ENCODE results near the gene SERTAD3.
"Not testable (repeated sequence)": the region's sequence is repeated elsewhere in the genome, so short reads cannot be mapped to it uniquely, and the experiment has no call there.

Gene SERTAD3

GRCh38 chr19:40411125-40411842 lies 32.9 kb downstream of the SERTAD3 start:
- peaks cover 20% of the 10 kb centered on the region for H3K4me1 Mint-ChIP-seq
- H3K4me3 Mint-ChIP-seq: no peak overlapping the region
- no peak overlapping the region for H3K27ac Mint-ChIP-seq

GRCh38 chr19:40410030-40410389 lies 34.1 kb downstream of the SERTAD3 start:
- ATAC-seq (no peak), DNase-seq (no peak)
- H3K27me3 Mint-ChIP-seq: peaks cover 9% of the 10 kb centered on the region
- H3K4me1 Mint-ChIP-seq: peaks cover 20% of the 10 kb centered on the region
- H3K4me3 Mint-ChIP-seq: no peak overlapping the region
- H3K27ac Mint-ChIP-seq: no peak overlapping the region
- H3K9me3 Mint-ChIP-seq: no peaks in the 10 kb centered on the region

More at GRCh38 chr19:40411125-40411842, 32.9 kb downstream of the SERTAD3 start:
- ATAC-seq (no peak), DNase-seq (no peak)
- Mint-ChIP-seq H3K9me3 (no peaks in the 10 kb centered on the region), H3K27me3 (peaks cover 9% of the 10 kb centered on the region)

- DNase-seq, H3K9me3 Mint-ChIP-seq, H3K27me3 Mint-ChIP-seq, H3K27ac Mint-ChIP-seq, H3K4me3 Mint-ChIP-seq, ATAC-seq: not testable (repeated sequence)
- peaks cover 18% of the 10 kb centered on the region for H3K4me1 Mint-ChIP-seq
Observed at GRCh38 chr19:40408598-40408925, 35.6 kb downstream of the SERTAD3 start.

DNA sequence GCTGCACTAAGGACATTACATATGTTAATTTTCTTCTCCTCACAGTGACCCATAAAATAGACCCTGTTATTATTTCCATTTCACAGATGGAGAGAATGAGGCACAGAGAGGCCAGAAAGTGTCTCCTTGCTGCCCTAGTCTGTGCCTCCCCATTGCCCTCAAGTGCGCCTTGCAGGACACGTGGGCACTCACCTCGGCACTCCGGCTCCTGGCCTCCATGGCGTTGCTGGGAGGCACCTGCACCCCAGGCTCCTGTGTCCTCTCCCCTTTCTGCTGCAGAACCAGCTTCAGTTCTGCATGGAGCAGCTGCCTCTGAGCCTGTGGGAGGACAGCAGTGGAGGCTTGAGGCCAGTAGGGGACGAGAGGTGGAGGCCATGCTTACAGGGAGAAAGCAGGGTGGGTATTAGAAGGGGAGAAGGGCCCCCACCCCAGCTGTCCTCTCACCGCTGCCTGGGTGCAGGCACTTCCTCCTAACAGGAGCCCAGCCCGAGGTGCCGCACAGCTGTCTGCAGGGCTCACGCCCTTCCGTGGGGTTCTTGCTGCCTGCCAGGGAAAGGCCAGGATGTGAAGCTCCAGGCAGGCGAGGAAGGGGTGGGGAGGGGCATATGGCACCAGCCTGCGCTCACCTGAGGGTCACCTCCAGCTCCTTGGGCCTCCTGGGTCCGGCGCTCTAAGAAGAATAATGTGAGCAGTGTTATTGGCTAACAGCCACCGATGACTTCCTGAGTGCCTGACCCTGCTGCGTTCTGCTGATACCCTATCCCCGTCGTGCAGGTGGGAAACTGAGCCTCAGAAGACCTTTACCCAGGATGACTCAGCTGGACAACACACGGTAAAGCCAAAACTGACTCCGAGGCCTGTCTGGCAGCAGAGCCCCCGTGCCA lies 36.2 kb downstream of the SERTAD3 start:
- Mint-ChIP-seq H3K27ac (no peak overlapping the region), H3K4me3 (no peak overlapping the region), H3K9me3 (no peaks in the 10 kb centered on the region), H3K27me3 (peaks cover 9% of the 10 kb centered on the region), H3K4me1 (peaks cover 19% of the 10 kb centered on the region)
- ATAC-seq (no peak), DNase-seq (no peak)

DNA sequence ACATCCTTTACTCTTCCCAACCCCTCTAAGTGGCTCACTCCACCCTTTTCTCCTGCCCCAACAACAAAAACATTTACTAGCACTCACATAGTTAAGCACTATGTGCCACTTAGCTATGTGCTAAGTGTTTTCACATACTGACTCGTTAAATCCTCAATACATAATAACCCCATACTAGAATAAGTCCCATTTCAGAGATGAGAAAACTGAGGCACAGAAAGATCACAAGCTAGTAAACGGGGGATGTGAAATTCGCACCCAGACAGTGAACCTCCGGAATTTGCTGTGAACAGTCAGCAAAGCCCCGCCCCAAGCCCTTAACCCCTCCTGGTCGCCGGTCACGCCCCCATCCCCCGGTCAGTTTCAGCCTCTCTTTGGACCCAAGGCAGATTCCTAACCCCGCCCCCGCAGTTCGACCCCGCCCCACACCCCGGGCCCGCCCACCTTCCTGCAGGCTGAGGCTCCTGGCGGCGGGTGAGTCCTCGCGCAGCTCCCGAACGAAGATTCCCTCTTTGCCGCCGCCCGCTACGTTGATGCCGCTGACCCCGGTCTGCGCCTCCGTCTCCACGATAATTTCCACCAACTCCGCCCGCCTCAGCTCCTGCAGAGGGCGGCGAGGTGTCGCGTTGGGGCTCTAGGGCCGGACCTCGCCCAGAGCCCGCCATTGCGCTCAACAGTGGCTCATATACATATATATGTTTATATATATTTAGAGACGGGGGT lies 40.7 kb downstream of the SERTAD3 start:
- peak overlapping the region in 1 of 2 donors; percentile 96 for H3K27ac Mint-ChIP-seq

DNA sequence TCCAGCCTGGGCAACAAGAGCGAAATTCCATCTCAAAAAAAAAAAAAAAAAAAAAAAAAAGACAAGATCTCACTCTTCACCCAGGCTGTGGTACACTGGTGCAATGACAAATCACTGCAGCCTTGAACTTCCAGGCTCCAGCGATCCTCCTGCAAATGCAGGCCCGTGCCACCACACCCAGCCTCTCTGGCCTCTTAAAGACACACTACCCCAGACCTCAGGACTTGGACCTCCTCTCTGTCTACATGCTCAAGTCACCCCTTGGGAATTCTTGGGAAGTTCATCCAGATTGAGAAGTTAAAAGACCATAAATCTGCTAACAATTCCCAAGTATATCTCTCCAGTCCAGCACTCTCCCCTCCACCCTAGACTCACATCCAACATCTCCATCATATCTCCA lies 43.6 kb downstream of the SERTAD3 start:
- no peak overlapping the region for H3K27ac Mint-ChIP-seq
- no peaks in the 10 kb centered on the region for H3K9me3 Mint-ChIP-seq
- no peak for DNase-seq

More for the DNA sequence above, 40.7 kb downstream of the SERTAD3 start:
- DNase-seq (peak; percentile 75 to 84), ATAC-seq (peak; percentile 67)
- no peaks in the 10 kb centered on the region for H3K27me3 Mint-ChIP-seq
- H3K4me3 Mint-ChIP-seq: peak overlapping the region; percentile 88 to 90
- H3K9me3 Mint-ChIP-seq: no peaks in the 10 kb centered on the region
- H3K4me1 Mint-ChIP-seq: peaks cover 30% of the 10 kb centered on the region

GRCh38 chr19:40398417-40399131 lies 45.6 kb downstream of the SERTAD3 start:
- ATAC-seq: peak; percentile 76
- Mint-ChIP-seq H3K27ac (peak overlapping the region; percentile 28 to 51), H3K4me1 (peaks cover 23% of the 10 kb centered on the region), H3K4me3 (peak overlapping the region; percentile 0 to 29), H3K27me3 (no peaks in the 10 kb centered on the region), H3K9me3 (no peaks in the 10 kb centered on the region)
- peak; percentile 48 to 54 for DNase-seq

More for the DNA sequence above, 43.6 kb downstream of the SERTAD3 start:
- Mint-ChIP-seq H3K4me3 (no peak overlapping the region), H3K27me3 (no peaks in the 10 kb centered on the region), H3K4me1 (peaks cover 24% of the 10 kb centered on the region)
- ATAC-seq: no peak

GRCh38 chr19:40397568-40397906 lies 46.6 kb downstream of the SERTAD3 start:
- no peak for ATAC-seq
- H3K27ac Mint-ChIP-seq: no peak overlapping the region
- peaks cover 15% of the 10 kb centered on the region for H3K4me1 Mint-ChIP-seq
- H3K4me3 Mint-ChIP-seq: no peak overlapping the region
- DNase-seq: no peak
- H3K27me3 Mint-ChIP-seq: no peaks in the 10 kb centered on the region
- H3K9me3 Mint-ChIP-seq: no peaks in the 10 kb centered on the region

DNA sequence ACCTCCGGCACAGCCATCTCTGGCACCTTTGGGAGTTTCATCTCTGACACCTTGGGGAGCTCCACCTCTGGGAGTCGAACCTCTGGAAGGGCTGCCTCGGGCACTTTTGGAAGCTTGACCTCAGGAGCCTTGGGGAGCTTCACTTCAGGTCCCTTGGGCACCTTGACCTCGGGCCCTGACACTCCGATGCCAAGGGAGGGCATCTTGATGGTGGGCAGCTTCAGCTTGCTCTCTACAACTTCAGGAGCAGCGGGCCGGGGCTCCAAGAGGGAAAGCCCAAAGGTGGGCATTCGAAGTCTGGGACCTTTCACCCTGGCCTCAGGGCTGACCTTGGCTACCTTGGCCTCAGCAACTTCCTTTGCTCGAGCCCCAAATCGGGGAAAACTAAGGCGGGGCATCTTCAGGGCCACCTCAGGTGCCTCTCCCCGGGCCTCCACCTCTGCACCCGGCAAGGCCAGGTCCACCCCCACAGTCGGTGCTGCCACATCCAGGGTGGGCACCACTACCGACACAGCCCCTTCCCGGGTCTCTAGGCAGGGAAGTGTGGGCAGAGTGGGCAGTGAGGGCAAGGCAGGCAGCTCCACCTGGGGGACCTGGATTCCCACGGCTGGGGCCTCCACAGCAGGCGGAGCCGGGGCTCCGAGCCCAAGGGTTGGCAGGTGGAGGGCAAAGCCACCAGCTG lies 47.1 kb downstream of the SERTAD3 start:
- no peaks in the 10 kb centered on the region for H3K27me3 Mint-ChIP-seq
- ATAC-seq (no peak), DNase-seq (no peak)
- no peak overlapping the region for H3K27ac Mint-ChIP-seq
- H3K4me3 Mint-ChIP-seq: no peak overlapping the region
- peaks cover 15% of the 10 kb centered on the region for H3K4me1 Mint-ChIP-seq
- no peaks in the 10 kb centered on the region for H3K9me3 Mint-ChIP-seq

- H3K4me1 Mint-ChIP-seq: peaks cover 15% of the 10 kb centered on the region
- H3K27me3 Mint-ChIP-seq: no peaks in the 10 kb centered on the region
- DNase-seq (no peak), ATAC-seq (no peak)
- H3K27ac Mint-ChIP-seq: peak overlapping the region in 1 of 2 donors; percentile 10
- H3K4me3 Mint-ChIP-seq: no peak overlapping the region
- no peaks in the 10 kb centered on the region for H3K9me3 Mint-ChIP-seq
Observed at GRCh38 chr19:40395956-40396355, 48.2 kb downstream of the SERTAD3 start.

GRCh38 chr19:40394816-40395210 lies 49.3 kb downstream of the SERTAD3 start:
- Mint-ChIP-seq H3K4me3 (no peak overlapping the region), H3K27ac (no peak overlapping the region), H3K27me3 (no peaks in the 10 kb centered on the region), H3K4me1 (peaks cover 15% of the 10 kb centered on the region), H3K9me3 (no peaks in the 10 kb centered on the region)
- DNase-seq: no peak
- no peak for ATAC-seq

DNA sequence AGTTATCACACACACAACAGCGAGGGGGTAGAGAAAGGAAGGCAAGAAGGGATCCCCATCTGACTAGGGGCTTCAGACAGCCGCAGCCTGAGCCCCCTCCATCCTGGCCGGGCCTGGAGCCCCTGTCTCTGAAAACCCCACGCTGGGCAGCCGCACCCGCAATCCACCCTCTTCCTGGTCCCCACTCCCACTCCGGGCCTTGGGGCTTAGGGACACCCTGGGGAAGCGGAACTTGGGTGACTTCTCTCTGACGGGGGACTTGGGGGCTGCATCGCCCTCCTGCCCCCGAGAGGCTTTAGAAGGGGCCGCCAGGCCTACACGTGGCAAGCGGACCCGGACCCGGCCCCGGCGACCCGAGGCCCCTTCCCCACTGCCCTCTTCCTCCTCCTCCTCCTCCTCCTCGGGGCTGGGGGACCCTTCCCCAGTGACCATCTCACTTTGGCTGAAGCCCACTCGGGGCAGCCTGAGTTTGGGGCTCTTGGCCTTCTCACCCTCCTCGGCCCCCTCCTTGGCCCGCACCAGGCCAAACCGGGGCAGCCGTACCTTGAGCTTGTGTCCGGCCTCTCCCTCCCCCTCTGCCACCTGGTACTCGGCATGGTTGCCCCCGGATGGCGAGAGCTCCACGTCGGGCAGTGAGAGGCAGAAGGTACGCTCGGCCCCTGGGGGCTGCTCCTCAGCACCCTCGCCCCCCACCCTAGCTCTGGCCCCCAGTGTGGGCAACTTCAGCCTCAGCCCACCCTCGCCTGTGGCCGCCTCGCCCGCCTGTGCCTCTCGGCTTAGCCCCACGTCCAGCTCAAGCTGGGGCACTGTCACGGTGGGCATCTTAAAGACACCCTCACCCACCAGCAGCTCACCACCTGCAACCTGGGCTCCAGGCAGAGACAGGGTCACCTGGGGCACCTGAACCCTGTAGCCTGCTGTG lies 50.0 kb downstream of the SERTAD3 start:
- no peak overlapping the region for H3K27ac Mint-ChIP-seq
- no peaks in the 10 kb centered on the region for H3K27me3 Mint-ChIP-seq
- ATAC-seq: peak; percentile 8
- no peak overlapping the region for H3K4me3 Mint-ChIP-seq
- H3K9me3 Mint-ChIP-seq: no peaks in the 10 kb centered on the region
- no peak for DNase-seq
- H3K4me1 Mint-ChIP-seq: peaks cover 10% of the 10 kb centered on the region

DNA sequence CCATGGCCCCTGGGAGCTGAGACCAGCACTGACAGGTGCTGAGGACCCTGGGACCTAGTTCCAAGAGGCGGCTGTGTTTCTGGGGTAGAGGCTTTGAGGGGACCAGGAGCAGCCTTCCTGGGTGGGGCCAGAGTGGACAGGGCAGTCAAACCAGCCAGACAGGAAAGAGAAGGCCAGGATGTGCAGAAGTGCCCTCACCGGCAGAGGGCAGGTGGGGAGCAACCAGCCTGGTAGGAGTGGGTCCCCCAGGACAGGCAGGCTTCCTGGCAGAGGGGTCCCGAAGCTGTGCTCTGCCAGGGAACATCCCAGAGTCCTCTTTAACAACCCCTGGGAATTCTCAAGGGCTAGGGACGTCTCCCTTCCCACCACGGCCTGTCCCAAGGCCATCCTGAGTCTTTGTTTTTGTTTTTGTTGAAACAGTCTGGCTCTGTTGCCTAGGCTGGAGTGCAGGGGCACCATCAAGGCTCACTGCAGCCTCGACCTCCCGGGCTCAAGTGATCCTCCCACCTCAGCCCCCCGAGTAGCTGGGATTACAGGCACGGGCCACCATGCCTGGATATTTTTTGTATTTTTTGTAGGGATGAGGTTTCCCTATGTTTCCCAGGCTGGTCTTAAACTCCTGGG lies 51.1 kb downstream of the SERTAD3 start:
- DNase-seq (no peak), ATAC-seq (no peak)
- H3K27me3 Mint-ChIP-seq: no peaks in the 10 kb centered on the region
- H3K4me3 Mint-ChIP-seq: no peak overlapping the region
- H3K9me3 Mint-ChIP-seq: no peaks in the 10 kb centered on the region
- peak overlapping the region in 1 of 2 donors; percentile 22 for H3K27ac Mint-ChIP-seq
- H3K4me1 Mint-ChIP-seq: peaks cover under 1% of the 10 kb centered on the region

GRCh38 chr19:40392123-40392522 lies 52.0 kb downstream of the SERTAD3 start:
- Mint-ChIP-seq H3K27ac (no peak overlapping the region), H3K4me3 (no peak overlapping the region), H3K9me3 (no peaks in the 10 kb centered on the region), H3K4me1 (no peaks in the 10 kb centered on the region), H3K27me3 (no peaks in the 10 kb centered on the region)
- DNase-seq: no peak
- no peak for ATAC-seq

Measured in stimulated activated naive CD8-positive, alpha-beta T cell treated with anti-CD3 and anti-CD28 coated beads, Interleukin-15, amount 100 ng/mL, for 72 hours (primary cell).